ENCODE data around the gene P2RY8.
A peak's percentile ranks its signal among the peaks of the same experiment; 100 is the strongest.

Gene P2RY8

GRCh38 chrX:1462596-1463251 lies 74.3 kb downstream of the P2RY8 start:
- no peak for TF ChIP-seq REST (IDR thresholded peaks at IDR 0.05; ENCODE audit: insufficient replicate concordance, low read depth)
- no peak for TF ChIP-seq SPI1 (IDR thresholded peaks at IDR 0.05; ENCODE audit: borderline replicate concordance, low read depth)
- no peak for TF ChIP-seq CTCF (IDR thresholded peaks at IDR 0.05; ENCODE audit: insufficient read depth, low read length)
- TF ChIP-seq GABPA (IDR thresholded peaks at IDR 0.05; ENCODE audit: low read depth), result no peak
- no peak for TF ChIP-seq POLR2AphosphoS5 (IDR thresholded peaks at IDR 0.05; ENCODE audit: low read depth)
- Histone ChIP-seq H3K4me3 (replicated peaks; ENCODE audit: insufficient read depth, low read length) (no peak overlapping the region), H3K27me3 (ENCODE audit: insufficient read depth, poor library complexity, severe bottlenecking) (no peaks in the 10 kb centered on the region), H3K27ac (replicated peaks) (no peak overlapping the region)
- peak in 1 of 2 experiments; percentile 1 for DNase-seq (ENCODE audit: low read depth in 1 of 2, low spot score in 1 of 2)

GRCh38 chrX:1462110-1462509 lies 74.9 kb downstream of the P2RY8 start:
- H3K4me3 ChIP-seq (replicated peaks; ENCODE audit: insufficient read depth, low read length), result no peak overlapping the region
- H3K27me3 ChIP-seq (ENCODE audit: insufficient read depth, poor library complexity, severe bottlenecking), result no peaks in the 10 kb centered on the region
- TF ChIP-seq CTCF (IDR thresholded peaks at IDR 0.05; ENCODE audit: insufficient read depth, low read length), result no peak
- no peak for TF ChIP-seq REST (IDR thresholded peaks at IDR 0.05; ENCODE audit: insufficient replicate concordance, low read depth)
- TF ChIP-seq SPI1 (IDR thresholded peaks at IDR 0.05; ENCODE audit: borderline replicate concordance, low read depth), result no peak
- no peak for TF ChIP-seq POLR2AphosphoS5 (IDR thresholded peaks at IDR 0.05; ENCODE audit: low read depth)
- no peak for TF ChIP-seq GABPA (IDR thresholded peaks at IDR 0.05; ENCODE audit: low read depth)
- no peak overlapping the region for H3K27ac ChIP-seq (replicated peaks)
- no peak for DNase-seq (ENCODE audit: low read depth in 1 of 2, low spot score in 1 of 2)

GRCh38 chrX:1455948-1456280 lies 81.1 kb downstream of the P2RY8 start:
- no peak overlapping the region for H3K27ac ChIP-seq (replicated peaks)
- TF ChIP-seq SPI1 (IDR thresholded peaks at IDR 0.05; ENCODE audit: borderline replicate concordance, low read depth) (no peak), REST (IDR thresholded peaks at IDR 0.05; ENCODE audit: insufficient replicate concordance, low read depth) (no peak), POLR2AphosphoS5 (IDR thresholded peaks at IDR 0.05; ENCODE audit: low read depth) (no peak), GABPA (IDR thresholded peaks at IDR 0.05; ENCODE audit: low read depth) (no peak), CTCF (IDR thresholded peaks at IDR 0.05; ENCODE audit: insufficient read depth, low read length) (no peak)
- no peak for DNase-seq (ENCODE audit: low read depth in 1 of 2, low spot score in 1 of 2)
- no peaks in the 10 kb centered on the region for H3K27me3 ChIP-seq (ENCODE audit: insufficient read depth, poor library complexity, severe bottlenecking)
- no peak overlapping the region for H3K4me3 ChIP-seq (replicated peaks; ENCODE audit: insufficient read depth, low read length)
